SKM-1 (cell line): ENCODE results near the gene PTPRQ.
"Not testable (repeated sequence)": the region's sequence is repeated elsewhere in the genome, so short reads cannot be mapped to it uniquely, and the experiment has no call there.

Source experiments
- DNase-seq: peaks from one replicate; lab custom pipeline; 2025; ENCODE audit not compliant: unreplicated experiment; lab: John Stamatoyannopoulos, UW

The PTPRQ gene

GRCh38 chr12:80632835-80633234 lies 188.8 kb downstream of the PTPRQ start:
- DNase-seq = no peak

- no peak for DNase-seq
Measured at GRCh38 chr12:80634903-80635302, 190.9 kb downstream of the PTPRQ start.

- DNase-seq = no peak
Measured at GRCh38 chr12:80636832-80637231, 192.8 kb downstream of the PTPRQ start.

GRCh38 chr12:80641936-80642335 lies 197.9 kb downstream of the PTPRQ start:
- no peak for DNase-seq

GRCh38 chr12:80643961-80644360 lies 199.9 kb downstream of the PTPRQ start:
- DNase-seq = no peak

- DNase-seq = no peak
Measured at GRCh38 chr12:80648881-80649280, 204.8 kb downstream of the PTPRQ start.

- no peak for DNase-seq
Measured at GRCh38 chr12:80655751-80656150, 211.7 kb downstream of the PTPRQ start.

- no peak for DNase-seq
Measured at GRCh38 chr12:80659512-80660063, 215.6 kb downstream of the PTPRQ start.

GRCh38 chr12:80662586-80662985 lies 218.6 kb downstream of the PTPRQ start:
- no peak for DNase-seq

GRCh38 chr12:80670214-80670613 lies 226.2 kb downstream of the PTPRQ start:
- no peak for DNase-seq

GRCh38 chr12:80676042-80676636 lies 232.1 kb downstream of the PTPRQ start:
- DNase-seq = not testable (repeated sequence)

GRCh38 chr12:80676856-80677255 lies 232.8 kb downstream of the PTPRQ start:
- DNase-seq = no peak

- no peak for DNase-seq
Measured at GRCh38 chr12:80677994-80678393, 234.0 kb downstream of the PTPRQ start.

GRCh38 chr12:80679346-80680131 lies 235.5 kb downstream of the PTPRQ start:
- DNase-seq = no peak

GRCh38 chr12:80681287-80681686 lies 237.3 kb downstream of the PTPRQ start:
- DNase-seq = no peak

- DNase-seq = no peak
Measured at GRCh38 chr12:80681786-80682185, 237.8 kb downstream of the PTPRQ start.

- no peak for DNase-seq
Measured at GRCh38 chr12:80684077-80684495, 240.1 kb downstream of the PTPRQ start.

GRCh38 chr12:80690090-80690489 lies 246.1 kb downstream of the PTPRQ start:
- DNase-seq = no peak

- DNase-seq = no peak
Measured at GRCh38 chr12:80690513-80690912, 246.5 kb downstream of the PTPRQ start.

- no peak for DNase-seq
Measured at GRCh38 chr12:80692114-80692513, 248.1 kb downstream of the PTPRQ start.

- DNase-seq = no peak
Measured at GRCh38 chr12:80697270-80697887, 253.3 kb downstream of the PTPRQ start.

GRCh38 chr12:80698256-80698655 lies 254.2 kb downstream of the PTPRQ start:
- no peak for DNase-seq
